ENCODE measurements around the gene COL1A2.

Gene COL1A2

GRCh38 chr7:94425546-94425945, 30.9 kb downstream of the COL1A2 start:
- Histone ChIP-seq H3K4me3 (ENCODE audit: low read length) (no peak overlapping the region), H3K9ac (ENCODE audit: low read length) (no peak overlapping the region), H3K4me2 (ENCODE audit: low read depth, low read length) (no peak overlapping the region), H3K36me3 (replicated peaks; ENCODE audit: insufficient read depth, low read length) (no peaks in the 10 kb centered on the region), H3F3A (ENCODE audit: insufficient read depth, low read length) (no peaks in the 10 kb centered on the region), H3K27ac (ENCODE audit: low read length) (no peak overlapping the region), H3K27me3 (replicated peaks; ENCODE audit: insufficient read depth, low read length) (no peaks in the 10 kb centered on the region), H4K20me1 (ENCODE audit: insufficient read depth, low read length) (no peaks in the 10 kb centered on the region), H3K9me2 (replicated peaks; ENCODE audit: insufficient read depth, low read length) (no peaks in the 10 kb centered on the region), H3K9me3 (replicated peaks; ENCODE audit: insufficient read depth, low read length) (no peaks in the 10 kb centered on the region), H3K79me2 (ENCODE audit: low read length) (no peaks in the 10 kb centered on the region), H2AFZ (ENCODE audit: low read length) (no peak overlapping the region), H3K4me1 (ENCODE audit: low read length) (no peaks in the 10 kb centered on the region)
- no peak for DNase-seq
- TF ChIP-seq EZH2phosphoT487 (IDR thresholded peaks at IDR 0.05; ENCODE audit: low read length) (no peak), CTCF (IDR thresholded peaks at IDR 0.05; ENCODE audit: low read length) (no peak), EZH2 (optimal IDR thresholded peaks at IDR 0.05; ENCODE audit: low read depth, low read length) (no peak)

- H3F3A ChIP-seq (ENCODE audit: insufficient read depth, low read length) = no peaks in the 10 kb centered on the region
- no peaks in the 10 kb centered on the region for H3K36me3 ChIP-seq (replicated peaks; ENCODE audit: insufficient read depth, low read length)
- no peak overlapping the region for H3K9ac ChIP-seq (ENCODE audit: low read length)
- no peaks in the 10 kb centered on the region for H3K79me2 ChIP-seq (ENCODE audit: low read length)
- no peak overlapping the region for H2AFZ ChIP-seq (ENCODE audit: low read length)
- H4K20me1 ChIP-seq (ENCODE audit: insufficient read depth, low read length) = no peaks in the 10 kb centered on the region
- H3K4me1 ChIP-seq (ENCODE audit: low read length) = no peaks in the 10 kb centered on the region
- no peak overlapping the region for H3K4me2 ChIP-seq (ENCODE audit: low read depth, low read length)
- DNase-seq = no peak
- H3K4me3 ChIP-seq (ENCODE audit: low read length) = no peak overlapping the region
- no peaks in the 10 kb centered on the region for H3K9me3 ChIP-seq (replicated peaks; ENCODE audit: insufficient read depth, low read length)
- H3K27me3 ChIP-seq (replicated peaks; ENCODE audit: insufficient read depth, low read length) = no peaks in the 10 kb centered on the region
- H3K9me2 ChIP-seq (replicated peaks; ENCODE audit: insufficient read depth, low read length) = no peaks in the 10 kb centered on the region
- H3K27ac ChIP-seq (ENCODE audit: low read length) = no peak overlapping the region
- TF ChIP-seq EZH2phosphoT487 (IDR thresholded peaks at IDR 0.05; ENCODE audit: low read length) = no peak
- no peak for TF ChIP-seq EZH2 (optimal IDR thresholded peaks at IDR 0.05; ENCODE audit: low read depth, low read length)
- no peak for TF ChIP-seq CTCF (IDR thresholded peaks at IDR 0.05; ENCODE audit: low read length)
Observed at GRCh38 chr7:94426980-94427875, 32.5 kb downstream of the COL1A2 start.

GRCh38 chr7:94429153-94429552, 34.5 kb downstream of the COL1A2 start:
- no peak overlapping the region for H2AFZ ChIP-seq (ENCODE audit: low read length)
- H3K27ac ChIP-seq (ENCODE audit: low read length) = no peak overlapping the region
- no peaks in the 10 kb centered on the region for H3K4me1 ChIP-seq (ENCODE audit: low read length)

More at GRCh38 chr7:94429153-94429552, 34.5 kb downstream of the COL1A2 start:
- H3K4me3 ChIP-seq (ENCODE audit: low read length) = no peak overlapping the region
- H3K27me3 ChIP-seq (replicated peaks; ENCODE audit: insufficient read depth, low read length) = no peaks in the 10 kb centered on the region
- no peak for DNase-seq
- no peak overlapping the region for H3K4me2 ChIP-seq (ENCODE audit: low read depth, low read length)
- H3K79me2 ChIP-seq (ENCODE audit: low read length) = no peaks in the 10 kb centered on the region
- no peaks in the 10 kb centered on the region for H3K9me2 ChIP-seq (replicated peaks; ENCODE audit: insufficient read depth, low read length)
- no peaks in the 10 kb centered on the region for H3K9me3 ChIP-seq (replicated peaks; ENCODE audit: insufficient read depth, low read length)
- no peaks in the 10 kb centered on the region for H3K36me3 ChIP-seq (replicated peaks; ENCODE audit: insufficient read depth, low read length)
- no peak for TF ChIP-seq EZH2phosphoT487 (IDR thresholded peaks at IDR 0.05; ENCODE audit: low read length)
- TF ChIP-seq CTCF (IDR thresholded peaks at IDR 0.05; ENCODE audit: low read length) = no peak
- TF ChIP-seq EZH2 (optimal IDR thresholded peaks at IDR 0.05; ENCODE audit: low read depth, low read length) = no peak
- H3K9ac ChIP-seq (ENCODE audit: low read length) = no peak overlapping the region
- no peaks in the 10 kb centered on the region for H4K20me1 ChIP-seq (ENCODE audit: insufficient read depth, low read length)
- no peaks in the 10 kb centered on the region for H3F3A ChIP-seq (ENCODE audit: insufficient read depth, low read length)

All from MM.1S (cell line).